Stimulated activated CD8-positive, alpha-beta memory T cell treated with anti-CD3 and anti-CD28 coated beads, Interleukin-12 subunit alpha, Interleukin-12 subunit beta, amount 100 ng/mL, for 1 hour (primary cell): ENCODE measurements around the gene MKI67.

ENCODE experiments used
- DNase-seq: peaks from one replicate; pipeline ENCODE4 v3.0.0-alpha.2; 2020; ENCODE audit warnings: low read depth

MKI67 gene

DNA sequence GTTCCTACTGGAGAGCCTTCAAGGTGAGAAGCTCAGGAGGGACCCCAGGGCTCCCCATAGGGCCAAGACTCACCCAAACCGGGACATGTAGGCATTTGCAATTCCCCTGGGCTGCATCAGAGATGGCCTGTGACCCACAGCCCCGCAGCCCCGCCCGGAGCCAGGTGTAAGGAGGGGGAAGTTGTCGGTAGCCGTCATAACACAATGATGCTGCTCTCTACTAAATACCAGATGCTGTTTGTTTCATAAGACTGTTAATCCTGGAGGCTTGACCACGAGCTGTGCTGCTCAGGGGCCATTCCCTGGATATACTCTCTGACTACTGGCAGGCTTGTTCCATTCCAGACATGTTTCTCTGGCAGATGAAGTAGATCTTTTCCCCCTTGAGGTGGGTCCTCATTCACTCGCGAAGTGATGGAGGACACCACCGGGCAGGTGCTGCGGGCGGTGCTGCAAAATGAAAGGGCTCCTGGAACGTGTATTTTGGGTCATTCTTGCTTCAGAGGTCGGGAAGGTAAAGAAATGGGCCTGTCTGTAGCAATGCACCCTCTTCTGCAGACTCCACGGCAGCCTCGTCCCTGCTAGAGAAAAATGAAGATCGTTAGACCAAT lies 61.1 kb downstream of the MKI67 start:
- no peak for DNase-seq

DNA sequence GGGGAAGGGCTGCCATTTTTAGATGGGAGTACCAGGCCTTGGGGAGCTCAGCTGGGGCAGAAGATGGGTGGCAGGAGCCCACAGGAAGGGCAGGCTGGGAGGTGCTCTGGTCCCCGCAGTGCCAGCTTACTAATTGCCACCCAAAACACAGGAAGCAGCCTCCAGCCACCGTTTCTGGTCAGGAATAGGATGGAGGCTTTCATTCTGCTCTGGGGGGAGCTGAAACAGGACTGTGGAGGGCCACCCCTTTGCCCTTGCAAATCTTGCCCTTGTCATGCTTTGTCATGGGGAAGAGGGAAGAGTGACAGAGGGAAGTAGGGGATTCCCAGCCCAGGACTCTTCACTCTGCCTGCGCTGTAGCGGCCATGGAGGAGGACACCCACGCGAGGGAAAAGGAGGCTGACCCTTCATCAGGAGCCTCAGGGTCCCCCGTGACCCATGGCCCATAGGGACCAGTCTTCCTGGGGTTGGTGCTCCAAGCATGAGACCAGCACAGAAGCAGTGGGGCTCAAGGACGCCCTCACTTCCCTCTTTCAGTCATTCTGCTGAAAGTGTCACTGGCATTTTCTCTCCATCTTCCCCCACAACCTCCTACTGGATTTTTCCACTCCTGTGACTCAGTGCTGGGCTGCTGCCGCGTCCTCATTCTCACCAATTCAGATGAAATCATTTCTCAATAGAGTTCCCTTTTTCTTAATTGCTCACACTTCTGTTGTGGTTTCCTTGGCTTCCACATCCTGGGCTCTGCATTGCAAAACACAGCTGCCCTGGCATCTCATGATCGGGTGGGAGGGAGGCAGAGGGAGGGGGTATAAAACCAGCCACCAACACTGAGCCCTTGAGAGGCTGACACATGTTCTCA lies 61.9 kb downstream of the MKI67 start:
- DNase-seq, result peak; percentile 51

DNA sequence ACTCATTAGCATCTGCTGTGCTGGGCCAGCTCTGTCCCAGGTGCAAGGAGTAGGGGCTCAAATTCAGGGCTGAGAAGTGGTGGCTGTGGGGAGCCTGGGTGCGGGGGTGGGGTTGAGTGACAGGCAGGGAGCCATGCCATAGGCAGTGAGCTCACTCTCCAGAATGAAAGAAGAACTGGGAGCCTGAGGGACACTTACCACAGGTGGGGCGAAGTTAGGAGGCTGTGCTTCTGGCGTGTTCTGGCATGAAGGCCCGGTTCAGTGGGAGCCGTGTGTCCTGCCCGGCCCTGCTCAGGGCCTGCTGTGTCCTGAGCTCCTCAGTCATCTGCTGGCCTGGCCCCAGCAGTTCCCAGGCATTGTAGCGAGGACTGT lies 62.5 kb downstream of the MKI67 start:
- no peak for DNase-seq

DNA sequence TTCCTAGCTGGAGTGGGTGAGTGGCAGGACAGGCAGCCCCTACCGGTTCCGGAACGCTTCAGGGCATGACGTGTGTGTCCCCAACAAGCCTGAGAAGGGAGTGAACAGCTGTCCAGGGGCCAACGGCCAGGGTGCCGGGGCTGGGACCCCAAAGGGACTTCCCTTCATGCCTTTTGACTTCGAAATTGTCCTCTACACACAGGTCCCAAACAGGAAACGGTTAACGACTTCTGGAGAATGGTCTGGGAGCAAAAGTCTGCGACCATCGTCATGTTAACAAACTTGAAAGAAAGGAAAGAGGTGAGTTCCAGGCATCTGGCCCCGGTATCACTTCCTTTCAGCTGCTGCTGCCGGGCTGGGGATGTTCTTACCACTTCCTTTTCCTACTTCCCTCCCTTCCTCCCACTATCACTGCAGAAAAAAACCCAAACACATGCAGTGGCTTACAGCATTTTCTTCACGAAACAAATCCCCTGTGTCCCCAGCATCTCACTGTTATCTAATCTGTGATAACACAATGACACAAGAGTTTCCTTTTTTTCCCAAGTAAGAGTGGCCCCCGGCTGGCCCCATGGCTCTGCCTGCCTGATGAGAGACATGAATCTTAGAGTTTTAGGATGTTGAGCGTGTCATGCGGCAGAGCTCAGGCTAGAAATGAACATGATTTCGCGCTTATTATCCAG lies 63.2 kb downstream of the MKI67 start:
- no peak for DNase-seq

GRCh38 chr10:128062331-128062880 lies 63.8 kb downstream of the MKI67 start:
- DNase-seq, result no peak

GRCh38 chr10:128061306-128062300 lies 64.6 kb downstream of the MKI67 start:
- DNase-seq, result no peak

DNA sequence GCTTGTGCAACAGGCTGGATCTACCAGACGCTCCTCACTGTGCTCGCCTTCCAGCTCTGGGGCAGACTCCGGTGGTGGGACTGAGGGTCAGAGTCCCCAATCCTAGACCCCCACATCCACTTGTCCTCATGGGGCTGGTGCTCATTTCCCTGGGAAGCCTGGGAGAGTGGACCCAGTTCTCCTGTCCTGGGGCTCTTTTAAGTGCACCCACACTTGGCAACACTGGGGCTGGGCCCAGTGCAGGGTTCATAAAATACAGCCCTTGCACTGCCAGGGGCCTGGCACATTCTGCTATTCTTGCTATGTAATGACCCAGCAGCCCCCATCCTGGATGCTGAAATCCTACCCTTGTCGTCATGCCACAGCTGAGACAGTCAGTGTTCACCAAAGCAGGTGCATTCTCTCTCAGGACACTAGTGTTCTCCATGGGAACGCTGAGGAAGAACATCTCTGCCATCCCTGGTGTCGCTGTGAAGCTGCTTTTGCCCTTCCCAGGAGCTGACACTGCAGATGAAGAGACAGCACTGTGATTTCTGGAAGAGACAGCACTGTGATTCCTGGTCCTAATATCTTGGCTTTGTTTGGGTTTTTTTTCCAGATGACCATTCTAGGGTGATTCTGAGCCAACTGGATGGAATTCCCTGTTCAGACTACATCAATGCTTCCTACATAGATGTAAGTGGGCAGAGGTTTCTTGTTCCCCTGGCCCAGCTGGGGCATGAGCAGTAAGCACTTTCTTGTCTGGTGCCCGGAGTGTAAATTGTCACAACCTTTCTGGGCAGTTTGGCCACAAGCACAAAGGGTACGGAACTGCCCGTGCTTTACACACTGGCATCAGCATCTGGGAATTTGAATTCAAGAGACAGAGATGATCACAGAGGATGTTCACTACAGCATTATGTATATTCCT lies 65.6 kb downstream of the MKI67 start:
- DNase-seq, result no peak

- DNase-seq, result no peak
These were observed 66.3 kb downstream of the MKI67 start for GRCh38 chr10:128059982-128060293.

- DNase-seq, result no peak
These were observed 66.8 kb downstream of the MKI67 start for GRCh38 chr10:128059266-128059981.

DNA sequence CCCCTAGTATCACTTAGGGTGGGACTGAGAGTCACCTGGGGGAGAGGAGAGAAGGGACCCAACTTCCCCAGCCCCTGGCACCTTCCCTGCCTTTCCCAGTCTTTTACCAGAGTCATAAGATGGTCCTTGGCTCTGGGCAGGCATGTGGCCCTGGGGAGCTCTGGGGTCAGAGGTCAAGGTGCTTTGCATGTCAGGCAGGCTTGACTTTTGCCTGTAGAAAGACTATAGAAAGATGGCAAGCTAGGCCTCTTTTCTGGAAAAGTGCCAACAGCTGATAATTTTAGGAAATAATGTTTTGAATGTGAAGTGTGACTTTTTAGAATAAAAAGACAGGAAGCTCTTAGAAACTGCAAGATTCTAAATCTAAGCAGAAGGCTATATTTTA lies 67.5 kb downstream of the MKI67 start:
- DNase-seq, result no peak

DNA sequence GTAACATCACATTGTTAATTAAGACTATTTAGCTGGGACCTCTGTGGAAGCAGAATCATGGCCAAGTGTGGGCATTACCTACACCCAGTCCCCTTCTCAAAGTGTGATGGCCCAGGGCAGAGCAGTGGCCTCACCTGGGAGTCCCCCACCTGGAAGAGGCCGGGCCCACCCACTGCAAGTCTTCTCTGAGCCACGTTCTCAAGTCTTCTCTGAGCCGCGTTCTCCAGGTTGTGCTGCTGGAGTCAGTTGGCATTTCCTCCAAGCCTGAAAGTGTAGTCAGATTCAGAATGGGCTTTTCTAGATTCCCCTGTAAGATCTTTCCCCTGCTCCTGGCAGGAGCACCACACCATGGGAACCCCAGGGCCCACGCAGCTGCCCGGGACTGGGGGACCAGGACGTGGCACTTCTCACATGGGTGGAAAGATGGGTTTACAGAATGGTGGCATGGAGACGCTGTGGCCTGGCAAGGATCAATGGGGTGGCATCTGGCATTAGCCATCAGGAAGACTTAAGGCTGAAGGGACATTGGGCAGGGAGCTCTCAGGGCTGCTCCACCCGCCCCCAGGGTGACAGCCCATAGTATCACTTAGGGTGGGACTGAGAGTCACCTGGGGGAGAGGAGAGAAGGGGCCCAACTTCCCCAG lies 68.0 kb downstream of the MKI67 start:
- no peak for DNase-seq

DNA sequence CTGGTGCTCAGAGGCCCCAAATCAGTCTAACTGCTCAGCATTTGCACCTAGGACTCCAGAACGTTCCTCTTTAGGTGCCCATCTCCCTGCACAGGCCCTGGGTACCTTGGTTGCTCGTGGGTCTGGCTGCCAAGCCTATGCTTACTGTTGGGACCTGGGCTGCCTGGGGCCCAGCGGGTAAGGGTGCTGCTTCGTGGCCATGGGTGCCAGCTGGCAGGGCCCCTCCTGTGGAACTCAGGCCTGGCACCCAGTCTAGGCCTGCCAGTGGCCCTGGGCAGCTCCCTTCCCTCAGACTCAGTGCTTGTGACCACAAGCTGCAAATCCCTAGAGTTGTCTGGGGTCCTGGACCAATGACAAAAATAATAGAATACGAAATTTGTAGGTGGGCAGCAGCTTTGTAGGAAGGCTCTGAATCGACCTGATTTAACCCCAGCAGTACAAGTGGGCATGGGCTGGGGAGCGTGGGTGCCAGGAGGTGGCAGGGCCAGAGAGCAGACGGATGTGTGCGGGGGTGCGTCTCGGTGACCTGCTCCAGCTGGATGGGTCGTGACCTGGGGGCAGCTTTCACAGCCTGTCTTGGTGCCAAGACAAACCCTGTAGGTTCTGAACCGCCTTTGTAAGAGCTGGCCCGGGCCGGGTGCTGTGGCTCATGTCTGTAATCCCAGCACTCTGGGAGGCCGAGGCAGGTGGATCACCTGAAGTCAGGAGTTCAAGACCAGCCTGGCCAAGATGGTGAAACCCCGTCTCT lies 69.7 kb downstream of the MKI67 start:
- no peak for DNase-seq

DNA sequence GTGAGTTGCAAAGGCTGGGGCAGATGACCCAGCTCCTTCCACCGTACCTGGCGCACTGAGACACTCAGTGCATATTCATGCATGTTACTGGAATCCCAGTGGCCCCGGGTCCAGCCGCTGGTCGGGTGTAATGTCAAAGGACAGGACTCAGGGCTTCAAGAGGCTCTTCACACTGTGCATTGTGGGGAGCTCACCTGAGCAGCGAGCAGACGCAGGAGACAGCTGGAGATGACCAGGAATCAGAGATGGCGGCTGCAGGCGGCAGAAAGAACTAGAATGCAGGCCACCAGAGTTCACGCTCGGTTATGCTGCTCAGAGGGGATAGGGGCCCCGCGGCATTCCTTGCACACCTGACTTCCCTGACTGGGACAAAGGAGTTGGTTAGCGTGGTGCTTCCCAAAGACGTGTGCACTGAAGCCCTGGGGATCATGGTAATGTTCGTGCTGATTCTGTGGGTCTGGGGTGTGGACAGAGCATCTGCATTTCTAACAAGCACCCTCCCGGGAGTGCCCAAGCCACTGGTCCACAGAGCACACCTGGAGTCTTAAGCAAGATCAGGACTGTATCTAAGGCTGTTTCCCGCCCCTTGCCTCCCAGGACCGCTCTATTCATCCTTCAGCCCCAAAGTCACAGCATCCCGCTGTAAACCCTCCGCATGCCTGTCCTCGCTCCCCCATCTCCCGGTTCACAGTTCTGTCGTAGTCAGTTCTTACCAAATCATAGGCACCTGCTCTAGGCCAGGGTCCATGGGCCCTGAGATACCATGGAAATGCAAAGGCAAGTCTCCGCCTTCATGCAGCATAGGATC lies 71.0 kb downstream of the MKI67 start:
- no peak for DNase-seq

GRCh38 chr10:128054163-128054970 lies 71.9 kb downstream of the MKI67 start:
- no peak for DNase-seq

GRCh38 chr10:128053356-128053755 lies 72.9 kb downstream of the MKI67 start:
- DNase-seq, result no peak

DNA sequence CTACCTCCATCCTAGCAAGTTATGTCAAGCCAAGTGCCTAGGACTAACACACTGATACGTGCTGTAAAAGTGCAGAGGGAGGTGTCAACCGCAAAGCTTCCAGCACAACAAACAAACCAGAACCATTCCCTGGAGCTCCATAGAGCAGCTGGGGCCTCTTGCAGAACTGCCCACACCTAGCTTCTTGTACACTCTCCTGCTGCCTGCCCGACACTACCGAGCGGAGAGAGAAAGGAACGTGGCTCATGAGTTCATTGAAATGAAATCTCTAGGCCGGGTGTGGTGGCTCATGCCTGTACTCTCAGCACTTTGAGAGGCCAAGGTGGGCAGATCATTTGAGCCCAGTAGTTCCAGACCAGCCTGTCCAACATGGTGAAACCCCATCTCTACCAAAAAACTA lies 73.5 kb downstream of the MKI67 start:
- no peak for DNase-seq

DNA sequence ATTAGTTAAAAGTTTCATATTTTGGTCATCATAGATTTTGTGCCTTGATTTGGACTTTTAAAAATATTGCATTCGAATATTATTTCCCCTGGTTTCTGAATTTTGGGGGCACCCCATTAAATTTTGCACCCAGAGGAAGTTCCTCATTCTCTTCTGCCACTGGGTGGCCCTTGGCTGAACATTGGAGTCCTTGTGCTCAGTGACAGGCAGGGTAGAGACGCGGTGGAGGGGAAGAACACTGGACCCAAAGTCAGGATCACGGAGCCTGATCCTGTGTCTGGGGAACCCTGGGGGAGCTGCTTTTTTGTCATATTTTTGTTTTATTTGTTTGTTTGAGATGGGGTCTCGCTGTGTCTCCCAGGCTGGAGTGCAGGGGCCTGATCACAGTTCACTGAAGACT lies 74.7 kb downstream of the MKI67 start:
- DNase-seq, result no peak
